HG03460 (cell line): ENCODE results near the gene TNS3.

Experiments used
- ATAC-seq: cut with Tn5 transposase; IDR thresholded peaks from one replicate; pipeline ENCODE4 v1.9.1; 2021; ENCODE audit not compliant: unreplicated experiment

The TNS3 gene

GRCh38 chr7:47335557-47336471, 246.1 kb downstream of the TNS3 start:
- no peak for ATAC-seq

GRCh38 chr7:47335071-47335470, 246.8 kb downstream of the TNS3 start:
- no peak for ATAC-seq

GRCh38 chr7:47333959-47334358, 248.0 kb downstream of the TNS3 start:
- ATAC-seq = no peak

- no peak for ATAC-seq
Measured at GRCh38 chr7:47333554-47333887, 248.4 kb downstream of the TNS3 start.

GRCh38 chr7:47332681-47333553, 249.0 kb downstream of the TNS3 start:
- no peak for ATAC-seq

GRCh38 chr7:47332213-47332612, 249.7 kb downstream of the TNS3 start:
- no peak for ATAC-seq

- no peak for ATAC-seq
Measured at GRCh38 chr7:47331179-47331565, 250.7 kb downstream of the TNS3 start.

GRCh38 chr7:47330561-47331178, 251.2 kb downstream of the TNS3 start:
- ATAC-seq = no peak

- ATAC-seq = no peak
Measured at GRCh38 chr7:47330026-47330425, 251.9 kb downstream of the TNS3 start.

GRCh38 chr7:47329320-47329926, 252.5 kb downstream of the TNS3 start:
- ATAC-seq = no peak

- no peak for ATAC-seq
Measured at GRCh38 chr7:47328392-47329319, 253.3 kb downstream of the TNS3 start.

GRCh38 chr7:47327698-47328391, 254.1 kb downstream of the TNS3 start:
- no peak for ATAC-seq

- ATAC-seq = no peak
Measured at GRCh38 chr7:47327346-47327697, 254.6 kb downstream of the TNS3 start.

- no peak for ATAC-seq
Measured at GRCh38 chr7:47326808-47327207, 255.1 kb downstream of the TNS3 start.

- no peak for ATAC-seq
Measured at GRCh38 chr7:47326220-47326619, 255.7 kb downstream of the TNS3 start.

GRCh38 chr7:47325337-47325736, 256.6 kb downstream of the TNS3 start:
- no peak for ATAC-seq

- no peak for ATAC-seq
Measured at GRCh38 chr7:47323904-47324303, 258.0 kb downstream of the TNS3 start.

GRCh38 chr7:47322731-47323130, 259.2 kb downstream of the TNS3 start:
- no peak for ATAC-seq

- ATAC-seq = no peak
Measured at GRCh38 chr7:47320296-47320695, 261.6 kb downstream of the TNS3 start.
